Measurements from ENCODE around the gene ATP5PO.
"Not testable (repeated sequence)": the region's sequence is repeated elsewhere in the genome, so short reads cannot be mapped to it uniquely, and the experiment has no call there.

ATP5PO gene

DNA sequence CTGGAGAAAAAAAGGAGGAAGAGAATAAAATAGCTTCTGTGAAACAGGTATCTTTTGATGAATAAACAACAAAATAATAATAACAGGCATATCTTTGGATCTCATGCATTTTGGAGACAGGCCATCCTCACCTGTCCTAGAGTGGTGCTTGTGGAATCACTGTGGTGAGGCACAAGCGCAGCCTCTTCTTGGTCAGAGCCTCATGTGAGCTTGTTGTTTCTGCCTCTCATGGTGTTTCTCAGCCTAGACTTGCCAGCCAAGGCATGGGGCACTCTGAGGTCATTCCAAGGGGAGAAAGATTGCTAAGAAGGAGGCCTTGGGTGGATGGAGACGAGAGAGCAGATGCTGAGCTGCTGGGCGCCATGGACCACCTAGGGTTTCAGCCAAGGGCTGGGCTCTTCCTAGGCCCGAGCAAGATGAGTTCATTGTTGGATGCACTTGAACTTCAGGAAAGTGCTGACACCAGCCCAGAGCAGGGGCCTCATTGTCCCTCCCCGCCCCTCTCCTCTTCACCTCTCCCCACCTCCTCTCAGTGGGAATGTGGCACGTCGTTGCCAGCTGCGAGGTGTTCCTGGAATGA lies 49.5 kb downstream of the ATP5PO start:
- no peak overlapping the region for H3K27ac Mint-ChIP-seq
- no peaks in the 10 kb centered on the region for H3K9me3 Mint-ChIP-seq
- no peaks in the 10 kb centered on the region for H3K36me3 Mint-ChIP-seq (ENCODE audit: low read depth)
- peaks cover 5% of the 10 kb centered on the region for H3K4me1 Mint-ChIP-seq (ENCODE audit: low read depth)
- peaks cover 4% of the 10 kb centered on the region for H3K27me3 Mint-ChIP-seq
- intact Hi-C loops (cut with micrococcal nuclease): no loop called here
- no peak overlapping the region for H3K4me3 Mint-ChIP-seq

GRCh38 chr21:33865176-33865575 lies 50.4 kb downstream of the ATP5PO start:
- peaks cover 5% of the 10 kb centered on the region for H3K4me1 Mint-ChIP-seq (ENCODE audit: low read depth)
- H3K9me3 Mint-ChIP-seq: no peaks in the 10 kb centered on the region
- no peak overlapping the region for H3K4me3 Mint-ChIP-seq
- no peak overlapping the region for H3K27ac Mint-ChIP-seq
- H3K27me3 Mint-ChIP-seq: peaks cover 4% of the 10 kb centered on the region
- intact Hi-C loops (cut with micrococcal nuclease): no loop called here
- no peaks in the 10 kb centered on the region for H3K36me3 Mint-ChIP-seq (ENCODE audit: low read depth)

DNA sequence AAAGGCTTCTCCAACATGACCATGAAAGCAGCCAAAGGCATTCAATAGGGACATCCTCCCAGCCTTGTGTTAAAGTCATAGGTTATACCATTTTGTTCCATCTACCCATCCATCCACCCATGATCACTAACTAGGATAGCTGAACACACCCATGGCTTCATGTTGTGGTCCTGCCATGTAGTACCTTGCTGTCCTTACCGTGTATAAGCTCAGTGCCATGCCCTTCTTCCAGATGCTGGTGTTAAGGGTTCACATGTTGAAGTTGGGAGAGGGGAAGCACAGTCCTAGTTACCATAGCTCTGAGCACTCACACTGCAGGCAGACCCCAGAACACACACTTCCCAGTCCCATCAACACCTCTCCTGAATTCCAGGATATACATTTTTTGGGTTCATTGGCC lies 51.5 kb downstream of the ATP5PO start:
- Mint-ChIP-seq H3K27ac (no peak overlapping the region), H3K36me3 (ENCODE audit: low read depth) (no peaks in the 10 kb centered on the region), H3K27me3 (peaks cover 4% of the 10 kb centered on the region), H3K4me3 (no peak overlapping the region), H3K9me3 (no peaks in the 10 kb centered on the region), H3K4me1 (ENCODE audit: low read depth) (no peaks in the 10 kb centered on the region)
- intact Hi-C loops (cut with micrococcal nuclease): no loop called here

DNA sequence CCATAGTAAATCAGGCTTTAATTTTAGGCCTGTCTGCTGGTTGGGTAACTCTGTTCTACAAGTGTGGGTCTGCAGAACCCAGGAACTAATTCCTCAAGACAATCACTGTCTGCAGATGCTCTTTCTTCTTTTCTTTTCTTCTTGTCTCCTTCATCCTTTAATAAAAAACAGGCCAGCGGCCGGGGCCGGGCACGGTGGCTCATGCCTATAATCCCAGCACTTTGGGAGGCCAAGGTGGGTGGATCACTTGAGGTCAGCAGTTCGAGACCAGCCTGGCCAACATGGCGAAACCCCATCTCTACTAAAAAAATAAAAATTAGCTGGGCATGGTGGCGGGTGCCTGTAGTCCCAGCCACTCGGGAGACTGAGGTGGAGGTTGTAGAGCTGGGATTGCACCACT lies 52.4 kb downstream of the ATP5PO start:
- H3K27ac Mint-ChIP-seq; H3K9me3 Mint-ChIP-seq; H3K4me3 Mint-ChIP-seq; H3K36me3 Mint-ChIP-seq (ENCODE audit: low read depth); intact Hi-C loops (cut with micrococcal nuclease); H3K27me3 Mint-ChIP-seq; H3K4me1 Mint-ChIP-seq (ENCODE audit: low read depth): not testable (repeated sequence)

DNA sequence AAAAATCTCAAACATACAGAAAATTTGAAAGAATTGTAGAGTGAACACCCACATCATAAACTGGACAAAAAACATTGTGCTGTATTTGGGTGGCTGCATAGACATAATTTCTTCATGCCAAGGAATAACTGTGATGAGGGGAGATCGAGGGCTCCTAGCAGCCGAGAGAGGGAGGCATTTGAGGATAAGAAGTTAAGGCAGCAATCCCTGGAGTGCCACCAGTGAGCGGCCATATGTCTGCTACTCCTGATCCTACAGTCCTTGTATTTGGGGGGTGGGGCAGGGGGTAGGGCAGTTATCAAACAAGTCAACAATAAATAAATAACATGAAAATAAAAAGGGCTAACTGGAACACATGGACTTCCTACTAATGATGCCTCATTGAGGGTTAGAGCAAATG lies 54.5 kb downstream of the ATP5PO start:
- intact Hi-C loops (cut with micrococcal nuclease): no loop called here
- Mint-ChIP-seq H3K9me3 (no peaks in the 10 kb centered on the region), H3K4me3 (no peak overlapping the region), H3K36me3 (ENCODE audit: low read depth) (no peaks in the 10 kb centered on the region), H3K4me1 (ENCODE audit: low read depth) (no peaks in the 10 kb centered on the region), H3K27ac (no peak overlapping the region), H3K27me3 (no peaks in the 10 kb centered on the region)

DNA sequence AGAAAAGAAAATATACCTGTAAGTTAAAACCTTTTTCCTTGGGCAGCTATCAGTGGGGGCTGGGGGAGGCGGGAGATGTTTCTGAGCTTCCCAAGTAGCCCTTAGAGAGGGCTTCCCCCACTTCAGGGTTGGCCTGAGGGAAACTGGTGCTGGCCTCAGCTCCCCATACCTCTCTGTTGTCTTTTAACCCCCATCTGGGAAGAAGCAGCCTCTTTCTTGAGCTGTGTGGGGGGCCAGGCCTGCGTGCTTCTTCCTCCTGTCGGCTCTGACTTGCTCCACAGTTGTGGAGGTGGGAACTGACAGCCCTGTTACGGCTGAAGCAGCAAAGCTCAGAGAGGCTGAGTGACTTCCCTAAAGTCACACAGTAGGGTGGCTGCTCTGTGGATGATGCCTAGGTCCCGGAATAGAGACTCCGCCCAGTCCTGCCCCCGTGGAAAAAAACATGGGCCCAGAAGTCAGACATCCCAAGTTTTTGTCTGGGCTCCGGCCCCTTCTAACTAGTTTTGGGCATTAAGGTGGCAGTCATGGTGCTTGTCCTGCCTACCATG lies 55.2 kb downstream of the ATP5PO start:
- intact Hi-C loops (cut with micrococcal nuclease): no loop called here
- no peak overlapping the region for H3K27ac Mint-ChIP-seq
- H3K9me3 Mint-ChIP-seq: no peaks in the 10 kb centered on the region
- H3K27me3 Mint-ChIP-seq: no peaks in the 10 kb centered on the region
- H3K4me1 Mint-ChIP-seq (ENCODE audit: low read depth): no peaks in the 10 kb centered on the region
- no peaks in the 10 kb centered on the region for H3K36me3 Mint-ChIP-seq (ENCODE audit: low read depth)
- no peak overlapping the region for H3K4me3 Mint-ChIP-seq

GRCh38 chr21:33859373-33860102 lies 56.1 kb downstream of the ATP5PO start:
- Mint-ChIP-seq H3K4me3 (no peak overlapping the region), H3K27me3 (no peaks in the 10 kb centered on the region), H3K36me3 (ENCODE audit: low read depth) (no peaks in the 10 kb centered on the region), H3K27ac (no peak overlapping the region), H3K9me3 (no peaks in the 10 kb centered on the region), H3K4me1 (ENCODE audit: low read depth) (no peaks in the 10 kb centered on the region)
- intact Hi-C loops (cut with micrococcal nuclease): no loop called here

DNA sequence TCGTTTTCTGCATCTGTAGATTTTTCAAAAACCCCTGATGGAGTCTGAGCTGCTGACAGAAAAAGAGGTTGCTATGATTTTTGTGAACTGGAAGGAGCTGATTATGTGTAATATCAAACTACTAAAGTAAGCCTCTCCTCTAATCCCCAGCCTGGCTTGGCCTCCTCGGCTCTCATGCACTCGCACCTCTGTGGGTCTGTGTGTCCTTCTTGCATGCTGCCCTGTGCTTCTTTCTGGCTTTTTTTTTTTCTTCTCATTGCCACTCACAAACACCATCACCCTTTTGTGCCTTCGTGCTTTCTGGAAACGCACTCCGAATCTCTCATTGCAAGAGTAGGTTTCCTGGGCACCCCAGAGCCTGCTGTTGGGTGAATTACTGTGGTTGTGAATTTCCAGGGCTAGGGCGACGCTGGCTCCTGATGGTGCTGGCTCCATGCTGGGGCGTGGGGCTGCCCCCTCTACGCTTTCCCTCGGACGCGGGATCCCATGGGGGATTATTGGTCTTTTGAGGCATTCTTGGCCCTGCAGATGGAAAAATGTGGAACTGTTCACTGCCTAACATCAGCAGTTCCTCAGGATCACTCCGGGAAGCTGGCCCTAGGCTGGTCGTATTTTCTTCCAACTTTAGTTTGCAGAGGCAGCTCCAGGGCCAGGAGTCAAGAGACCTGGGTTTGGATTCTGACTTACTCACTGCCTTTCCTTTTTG lies 56.8 kb downstream of the ATP5PO start:
- H3K27ac Mint-ChIP-seq: no peak overlapping the region
- H3K4me3 Mint-ChIP-seq: no peak overlapping the region
- no peaks in the 10 kb centered on the region for H3K36me3 Mint-ChIP-seq (ENCODE audit: low read depth)
- intact Hi-C loops (cut with micrococcal nuclease): no loop called here
- no peaks in the 10 kb centered on the region for H3K9me3 Mint-ChIP-seq
- no peaks in the 10 kb centered on the region for H3K4me1 Mint-ChIP-seq (ENCODE audit: low read depth)
- no peaks in the 10 kb centered on the region for H3K27me3 Mint-ChIP-seq

- Mint-ChIP-seq H3K27me3 (no peaks in the 10 kb centered on the region), H3K9me3 (no peaks in the 10 kb centered on the region), H3K4me1 (ENCODE audit: low read depth) (no peaks in the 10 kb centered on the region), H3K4me3 (no peak overlapping the region), H3K27ac (no peak overlapping the region), H3K36me3 (ENCODE audit: low read depth) (no peaks in the 10 kb centered on the region)
- intact Hi-C loops (cut with micrococcal nuclease): no loop called here
Measured at GRCh38 chr21:33857846-33858666, 57.5 kb downstream of the ATP5PO start.

DNA sequence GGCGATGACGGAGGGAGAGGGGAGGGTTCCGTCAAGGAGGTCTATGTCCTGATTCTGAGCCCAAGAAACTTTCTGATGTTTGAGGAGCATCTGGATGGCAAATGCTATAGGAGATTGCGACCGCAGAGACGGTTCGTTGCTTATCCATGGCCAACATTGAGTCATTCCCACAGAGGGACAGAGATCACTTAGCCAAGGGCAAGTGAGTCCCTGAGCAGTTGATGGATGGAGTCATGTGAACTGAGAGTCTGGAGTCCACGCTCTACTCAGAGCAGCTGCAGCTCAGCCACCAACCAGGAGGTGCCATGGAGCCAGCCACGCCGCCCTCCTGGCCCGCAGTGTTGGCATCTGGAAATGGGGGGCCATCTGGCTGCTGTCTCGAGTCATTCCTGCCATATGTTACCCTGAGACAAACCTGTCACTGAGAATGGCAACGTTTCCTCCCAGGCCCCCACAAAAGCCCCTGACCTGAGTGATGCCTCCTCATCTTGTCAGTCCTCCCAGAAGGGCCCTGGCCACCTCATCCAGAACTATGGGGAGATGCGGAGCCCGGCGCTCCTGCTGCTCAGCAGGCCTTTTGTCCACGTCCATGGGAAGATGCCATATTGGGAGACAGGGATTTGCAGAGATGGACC lies 58.6 kb downstream of the ATP5PO start:
- Mint-ChIP-seq H3K27me3 (no peaks in the 10 kb centered on the region), H3K27ac (no peak overlapping the region), H3K36me3 (ENCODE audit: low read depth) (no peaks in the 10 kb centered on the region), H3K9me3 (no peaks in the 10 kb centered on the region), H3K4me1 (ENCODE audit: low read depth) (no peaks in the 10 kb centered on the region), H3K4me3 (no peak overlapping the region)
- intact Hi-C loops (cut with micrococcal nuclease): no loop called here

DNA sequence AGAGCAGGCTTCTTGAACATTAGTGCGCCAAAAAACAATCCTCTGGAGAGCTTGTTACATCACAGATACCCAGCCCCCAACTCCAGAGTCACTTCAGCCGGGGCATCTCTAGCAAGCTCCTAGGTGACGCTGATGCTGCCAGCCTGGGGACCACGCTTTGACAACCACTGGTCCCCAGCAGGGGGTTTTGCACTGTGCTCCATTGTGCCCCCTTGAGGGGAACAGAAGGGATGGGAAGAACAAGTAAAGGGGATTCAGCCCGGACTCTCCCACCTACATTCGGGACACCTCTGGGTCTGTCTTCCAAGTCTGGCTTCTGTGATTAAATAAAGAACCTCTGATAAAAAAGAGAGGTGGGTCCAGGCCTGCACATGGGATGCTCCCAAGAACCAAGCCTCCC lies 60.4 kb downstream of the ATP5PO start:
- Mint-ChIP-seq H3K4me1 (ENCODE audit: low read depth) (no peaks in the 10 kb centered on the region), H3K36me3 (ENCODE audit: low read depth) (no peaks in the 10 kb centered on the region), H3K4me3 (no peak overlapping the region), H3K9me3 (no peaks in the 10 kb centered on the region), H3K27me3 (no peaks in the 10 kb centered on the region), H3K27ac (no peak overlapping the region)
- intact Hi-C loops (cut with micrococcal nuclease): no loop called here

DNA sequence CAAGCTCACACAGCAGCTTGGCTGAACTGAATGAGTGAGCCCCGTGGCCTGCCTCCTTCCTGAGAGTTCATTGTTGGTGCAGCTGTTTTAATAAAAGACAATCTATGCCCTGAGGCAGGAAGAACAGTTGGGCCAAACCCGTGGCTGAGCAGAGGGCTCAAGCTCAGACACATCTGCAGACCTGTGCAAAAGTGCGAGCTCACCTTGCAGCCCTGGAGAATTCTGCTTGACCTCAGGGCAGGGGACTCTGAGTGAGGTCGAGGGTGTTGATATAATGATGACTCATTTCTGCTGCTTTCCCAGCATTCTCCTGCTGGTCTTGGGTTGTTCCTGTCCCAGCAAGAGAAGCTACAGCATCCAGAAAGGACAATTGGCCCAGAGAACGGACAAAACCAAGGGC lies 61.0 kb downstream of the ATP5PO start:
- no peaks in the 10 kb centered on the region for H3K9me3 Mint-ChIP-seq
- H3K4me1 Mint-ChIP-seq (ENCODE audit: low read depth): no peaks in the 10 kb centered on the region
- H3K4me3 Mint-ChIP-seq: no peak overlapping the region
- H3K36me3 Mint-ChIP-seq (ENCODE audit: low read depth): no peaks in the 10 kb centered on the region
- H3K27ac Mint-ChIP-seq: no peak overlapping the region
- H3K27me3 Mint-ChIP-seq: no peaks in the 10 kb centered on the region
- intact Hi-C loops (cut with micrococcal nuclease): no loop called here

All from dendritic cell treated with granulocyte-macrophage colony-stimulating factor and Interleukin-4, amounts not matched to agents 40 ng/mL and 50 ng/mL, for 4 days (primary cell).